NCI-H2107 treated with DMSO at 0.1 percent for 48 hours (cell line): Measurements from ENCODE around the gene RBP2.

Experiments
- DNase-seq: peaks from one replicate; lab custom pipeline; 2025; ENCODE audit not compliant: unreplicated experiment; lab: John Stamatoyannopoulos, UW

The RBP2 gene

DNA sequence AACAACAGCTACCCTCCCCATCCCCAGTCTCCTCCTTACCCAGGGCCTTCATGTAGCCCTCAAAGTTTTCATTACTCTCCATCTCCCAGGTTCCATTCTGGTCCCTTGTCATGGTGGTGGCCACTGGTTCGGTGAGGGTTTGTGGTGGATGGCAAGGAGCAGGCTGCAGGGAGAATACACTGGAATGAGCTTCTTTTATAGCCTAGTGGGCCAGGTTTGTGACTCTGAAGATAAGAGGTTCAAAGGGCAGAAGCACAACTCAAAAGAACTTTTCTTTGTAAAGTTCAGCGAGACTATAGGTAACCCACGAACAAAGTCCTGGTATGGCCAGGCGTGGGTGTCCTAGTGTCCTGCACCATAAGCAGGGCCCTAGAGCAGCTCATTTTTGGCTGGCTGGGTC lies at the start of gene RBP2:
Gene RBP2 (minus strand): TSS at position 169 of the 400 bp plus-strand sequence. CDS start 57 bp downstream, at position 112.
- no peak for DNase-seq

DNA sequence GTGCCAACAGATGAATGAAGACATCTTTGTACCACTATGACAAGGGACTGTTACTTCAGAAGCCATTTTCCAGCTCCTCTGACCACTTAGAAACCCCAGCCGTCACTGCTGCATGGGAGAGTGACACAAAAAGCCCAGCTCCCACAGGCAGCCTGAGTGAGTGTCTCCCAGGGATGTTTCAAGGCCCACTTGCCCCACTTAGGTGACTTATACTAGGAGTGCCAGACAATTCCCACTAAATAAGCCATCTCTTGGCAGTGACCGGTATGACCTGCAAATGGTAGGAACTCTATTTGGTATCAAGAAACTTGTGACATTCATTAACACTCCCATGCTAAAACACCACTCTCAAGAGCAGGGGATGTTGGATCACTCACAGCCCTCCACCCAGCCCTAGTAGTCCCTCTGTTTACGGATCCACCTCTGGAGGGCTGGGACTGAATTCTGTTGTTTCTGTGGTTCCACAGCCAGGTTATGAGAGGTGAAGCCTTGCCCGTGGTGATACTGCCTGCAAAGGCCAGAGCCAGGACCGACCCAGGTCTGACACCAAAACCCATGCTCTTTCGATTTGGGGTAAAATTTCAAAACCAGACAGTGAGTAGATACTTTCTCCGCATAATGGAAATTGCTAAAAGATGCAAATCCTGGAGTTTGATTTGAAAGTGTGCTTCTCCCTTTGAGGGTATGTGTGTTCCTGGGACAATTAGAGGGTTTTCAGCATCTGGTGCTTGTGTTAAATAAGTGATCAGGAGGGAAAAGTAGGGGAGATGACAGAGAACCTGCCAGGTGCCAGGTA lies 48.7 kb upstream of the RBP2 start:
- DNase-seq = no peak

DNA sequence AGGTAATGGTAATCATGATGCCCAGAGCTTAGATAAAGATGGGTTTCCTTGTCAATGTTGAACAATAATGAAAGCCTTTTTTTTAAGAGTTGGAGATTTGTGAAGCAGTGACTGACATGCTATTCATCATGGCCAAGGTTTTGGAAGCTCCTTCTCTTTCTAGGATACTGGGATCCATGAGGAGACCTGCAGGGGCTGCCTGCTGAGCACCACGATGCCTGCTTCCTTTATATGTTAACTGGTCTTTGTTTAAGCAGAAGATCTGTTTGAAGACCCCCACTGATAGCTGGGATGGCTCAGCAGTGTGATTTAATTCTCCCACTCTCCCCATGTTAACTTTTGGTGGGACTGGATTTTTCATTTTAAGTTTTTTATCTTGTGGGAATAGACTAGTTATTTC lies 47.4 kb upstream of the RBP2 start:
- no peak for DNase-seq

DNA sequence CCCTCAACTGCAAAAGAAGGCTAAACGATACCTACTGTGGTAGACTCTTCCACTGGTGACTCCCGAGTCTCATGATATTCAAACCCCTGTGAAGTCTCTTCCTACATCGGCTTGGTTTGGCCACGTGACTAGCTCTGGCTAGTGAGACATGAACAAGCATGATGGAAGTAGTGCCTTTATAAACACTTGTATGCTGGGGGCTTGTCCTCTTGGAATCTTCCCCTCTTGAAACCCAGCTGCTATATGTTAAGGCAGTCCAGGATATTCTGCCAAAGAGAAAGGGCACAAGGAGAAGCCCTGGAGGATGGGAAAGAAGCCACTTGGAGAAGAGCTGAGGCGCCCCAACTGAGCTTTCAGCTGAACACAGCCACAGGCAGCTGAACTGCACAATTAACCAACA lies 46.9 kb upstream of the RBP2 start:
- DNase-seq = no peak

DNA sequence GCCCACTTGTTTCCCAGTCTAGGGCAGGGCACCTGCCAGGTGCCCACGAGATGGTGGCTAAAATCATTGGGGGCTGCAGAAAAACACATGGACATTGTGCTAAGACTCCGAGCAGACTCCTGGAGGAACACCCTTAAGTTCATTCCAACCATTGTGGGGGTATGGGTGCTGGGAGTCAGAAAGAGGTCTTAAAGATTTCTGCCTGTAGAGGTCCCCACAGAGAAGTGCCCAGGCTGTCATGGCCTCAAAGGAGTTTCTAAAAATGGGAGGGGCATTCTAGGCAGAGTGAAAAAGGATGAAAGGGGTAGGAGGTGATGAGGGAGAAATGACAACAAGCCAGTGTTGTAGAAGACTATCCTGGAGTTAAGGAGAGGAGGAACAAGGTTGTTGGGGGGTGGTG lies 46.1 kb upstream of the RBP2 start:
- DNase-seq = no peak

DNA sequence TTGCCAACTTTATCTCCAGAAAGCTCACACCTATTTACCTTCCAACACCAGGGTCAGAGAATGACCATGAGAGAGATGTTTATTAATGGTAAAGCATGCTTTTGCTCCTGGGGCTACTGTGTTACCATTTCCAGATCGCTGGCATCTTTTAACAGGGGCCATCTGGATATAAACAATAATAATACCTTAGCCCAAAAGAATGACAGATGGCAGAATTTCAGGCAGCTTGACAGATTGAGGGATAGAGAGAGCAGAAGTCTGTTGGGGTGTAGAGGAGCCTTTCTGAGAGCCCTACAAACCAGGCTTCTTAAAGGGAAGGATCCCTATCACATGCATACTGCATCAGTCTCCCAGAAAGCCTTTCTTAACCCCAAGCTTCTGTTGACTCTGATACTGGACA lies 45.5 kb upstream of the RBP2 start:
- no peak for DNase-seq

DNA sequence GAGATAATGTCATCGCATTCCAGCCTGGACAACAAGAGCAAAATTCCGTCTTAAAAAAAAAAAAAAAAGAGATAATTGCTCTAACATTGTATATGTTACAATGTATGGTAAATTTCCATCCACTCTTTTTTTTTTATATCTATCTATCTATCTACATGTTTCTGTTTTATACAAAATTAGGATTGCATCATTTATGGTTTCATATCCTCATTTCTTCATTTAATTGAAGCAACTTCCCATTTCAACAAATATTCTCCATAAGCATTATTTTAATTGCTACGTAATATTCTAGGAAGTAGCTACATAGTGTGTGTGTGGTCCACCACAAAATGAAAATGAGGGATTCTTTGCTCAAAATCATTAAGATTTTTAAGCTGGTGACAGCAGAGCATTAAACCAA lies 44.8 kb upstream of the RBP2 start:
- no peak for DNase-seq

DNA sequence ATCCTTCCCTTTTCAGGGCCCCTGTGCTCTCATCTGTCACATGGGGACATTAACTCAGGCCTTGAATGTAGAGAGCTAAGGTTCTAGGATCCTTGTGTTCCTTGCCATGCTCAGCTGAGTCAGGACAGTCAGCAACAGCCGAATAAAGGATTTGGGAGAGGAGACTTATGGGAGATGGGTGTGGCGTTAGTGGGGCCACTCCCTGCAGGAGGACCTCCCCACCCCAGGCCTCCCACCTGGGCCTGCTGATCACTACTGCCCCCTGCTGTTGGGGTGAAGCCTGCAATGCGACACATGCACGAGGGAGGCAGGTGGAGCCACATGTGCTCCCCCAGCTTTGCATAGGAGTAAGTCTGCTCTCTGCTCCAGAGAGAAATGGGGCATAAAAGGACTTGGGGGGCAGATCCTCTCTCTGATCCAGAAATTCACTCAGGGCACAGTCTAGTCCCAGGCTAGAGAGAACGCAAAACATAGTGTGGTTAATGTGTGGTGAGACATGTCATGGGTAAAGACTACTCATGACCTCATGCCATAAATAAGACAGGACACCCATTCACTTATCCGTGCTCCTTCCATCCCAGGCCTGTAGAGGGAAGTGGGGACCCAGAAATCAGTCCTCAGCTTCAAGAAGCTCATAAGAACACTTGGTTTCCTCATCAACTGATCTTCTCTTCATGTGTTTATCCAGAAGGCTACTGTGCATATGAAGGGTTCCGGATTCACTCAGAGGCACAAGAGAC lies 43.9 kb upstream of the RBP2 start:
- peak; percentile 36 for DNase-seq

DNA sequence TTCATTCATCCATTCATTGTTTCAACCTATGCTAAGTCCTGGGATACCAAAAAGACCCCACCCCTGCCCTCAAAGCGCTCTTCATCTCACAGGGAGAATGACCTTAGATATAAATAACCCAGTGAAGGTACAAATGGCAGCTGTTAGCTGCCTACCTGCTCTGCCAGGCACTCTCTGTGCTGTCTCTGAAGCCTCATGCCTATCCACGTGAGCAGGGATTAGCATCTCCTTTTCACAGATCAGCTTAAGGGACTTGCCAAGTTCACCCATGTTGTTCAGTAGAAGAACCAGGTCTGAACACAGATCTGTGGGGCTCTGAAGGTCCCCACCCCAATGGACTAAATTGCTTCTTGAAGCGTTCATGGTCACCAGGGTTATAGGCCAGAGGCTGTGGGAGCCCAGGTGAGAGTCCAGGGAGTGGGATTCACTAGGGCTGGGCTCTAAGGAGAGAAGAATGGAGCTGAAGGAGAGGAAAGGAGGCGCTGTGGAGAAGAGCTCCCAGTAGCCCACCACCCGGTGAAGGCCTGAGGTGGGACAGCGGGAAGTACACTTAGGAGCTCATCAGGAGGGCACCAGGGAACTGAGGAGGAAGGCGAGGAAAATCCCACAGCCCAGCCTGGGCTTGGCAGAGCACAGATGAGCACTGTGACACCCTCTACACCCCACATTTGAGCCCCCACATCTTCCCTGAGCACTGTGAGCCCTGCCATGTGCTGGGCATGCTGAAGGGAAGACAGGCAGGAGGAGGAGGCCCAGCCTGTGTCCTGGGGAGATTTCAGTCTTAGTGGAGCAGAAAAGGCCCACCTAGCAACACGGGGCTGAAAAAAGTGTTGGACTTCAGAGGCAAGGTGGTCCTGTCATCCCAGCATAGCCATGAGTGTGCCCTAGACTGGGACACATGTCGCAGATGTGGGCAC lies 42.9 kb upstream of the RBP2 start:
- DNase-seq = no peak

DNA sequence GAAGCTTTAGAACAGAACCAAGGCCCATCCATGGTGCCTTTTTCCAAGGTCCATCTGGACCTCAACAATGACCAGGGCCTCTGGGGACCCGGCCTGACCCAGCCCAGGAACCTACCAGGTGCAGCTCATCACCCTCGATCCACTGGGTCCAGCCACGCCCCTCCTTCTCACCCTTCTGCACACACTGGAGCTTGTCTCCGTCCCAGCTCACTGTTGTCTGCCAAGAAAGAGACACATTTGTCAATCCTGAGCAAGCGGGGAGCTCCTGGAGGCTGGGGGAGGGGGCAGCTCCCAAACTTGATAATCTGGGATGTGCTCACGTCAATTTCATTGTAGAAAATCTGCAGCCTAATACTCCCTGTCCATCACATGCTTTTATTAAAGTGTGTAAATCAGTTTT lies 42.0 kb upstream of the RBP2 start:
- DNase-seq = no peak

DNA sequence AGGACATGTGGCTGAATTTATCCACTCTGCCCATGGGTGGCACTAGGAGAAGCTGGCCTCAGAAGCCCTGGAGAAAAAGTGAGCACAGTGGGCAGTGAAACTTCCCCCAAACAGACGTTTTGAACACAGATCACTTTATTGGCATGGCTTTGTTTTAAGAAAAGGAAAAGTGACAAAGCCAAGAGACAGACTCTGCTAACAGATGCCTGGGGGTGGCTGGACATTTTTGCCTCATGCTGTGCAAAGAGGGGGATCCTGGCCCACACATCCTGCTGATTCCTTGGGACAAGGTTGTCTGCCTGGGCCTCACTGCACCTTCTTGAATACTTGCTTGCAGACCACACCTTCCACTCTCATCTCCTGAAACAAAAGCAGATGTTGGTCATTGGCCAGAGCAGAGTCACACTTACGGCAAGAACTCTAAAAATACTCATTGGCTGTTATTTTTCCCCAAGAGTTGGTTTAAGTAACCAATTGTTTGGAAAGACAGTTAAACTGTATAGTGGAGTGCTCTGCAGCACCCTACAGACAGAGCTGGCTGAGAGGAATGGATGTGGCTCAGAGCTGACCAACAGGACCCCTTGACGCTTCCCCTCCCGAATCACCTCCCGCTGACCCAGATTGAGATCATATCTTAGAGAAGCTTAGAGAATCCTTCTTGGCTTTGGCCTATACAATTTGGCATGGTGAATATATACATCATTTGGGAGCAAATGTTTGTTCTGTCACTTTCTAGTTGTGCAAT lies 41.2 kb upstream of the RBP2 start:
- DNase-seq = no peak

DNA sequence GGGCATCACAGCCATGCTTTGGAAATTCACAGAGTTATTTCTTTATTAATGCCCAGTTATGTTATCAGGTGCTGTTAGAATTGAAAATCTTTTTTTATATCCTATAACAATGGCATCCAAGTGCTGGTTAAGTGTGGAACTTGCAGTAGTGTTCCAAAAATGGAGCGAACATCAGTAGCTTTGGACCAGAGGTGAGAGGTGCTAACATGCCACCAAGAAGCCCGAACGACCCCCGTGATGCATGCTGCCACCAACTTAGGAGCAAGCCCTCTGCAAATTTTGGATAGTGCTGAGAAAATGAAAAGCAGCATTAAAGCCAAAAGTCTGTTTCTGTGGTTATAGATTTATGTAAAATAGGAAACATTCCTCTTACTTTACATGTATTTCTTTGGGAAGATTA lies 38.4 kb upstream of the RBP2 start:
- no peak for DNase-seq

DNA sequence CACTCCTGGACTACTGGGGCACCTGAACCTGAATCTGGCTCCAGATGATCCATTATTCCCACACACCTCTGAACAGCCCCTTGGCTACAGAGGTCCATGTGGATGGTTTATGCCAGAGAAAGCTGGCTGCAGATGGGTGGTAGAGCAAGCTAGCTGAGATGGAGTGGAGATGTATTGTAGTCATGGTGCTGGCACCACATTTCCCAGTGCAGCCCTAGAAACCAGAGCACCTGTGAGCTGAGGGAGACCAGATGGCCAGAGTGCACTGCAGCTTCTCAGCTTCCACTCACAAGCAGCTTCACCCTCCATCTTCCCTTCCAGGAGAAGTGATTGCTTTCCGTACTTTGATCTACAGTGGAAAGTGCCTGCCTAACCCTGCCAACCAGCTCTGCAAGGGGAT lies 33.3 kb upstream of the RBP2 start:
- DNase-seq = peak; percentile 35

DNA sequence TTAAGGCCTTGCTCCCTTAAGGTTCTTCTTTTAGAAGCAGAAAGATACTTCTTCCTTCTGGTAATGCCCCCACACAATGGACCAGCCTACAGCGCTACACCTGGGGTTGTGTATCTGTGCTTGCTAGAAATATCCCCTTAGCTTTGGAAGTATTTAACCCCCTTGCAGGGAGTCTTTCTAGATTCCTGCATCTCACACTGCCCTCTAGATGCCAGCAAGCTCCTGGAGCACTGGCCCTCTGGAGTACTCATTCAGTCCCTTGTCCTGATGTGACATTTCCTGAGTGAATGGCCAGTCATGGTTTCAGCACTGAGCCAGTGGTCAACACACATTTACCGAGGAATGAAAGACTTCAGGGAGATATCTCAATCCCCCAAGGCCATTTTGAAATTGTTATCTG lies 30.4 kb upstream of the RBP2 start:
- DNase-seq = no peak

DNA sequence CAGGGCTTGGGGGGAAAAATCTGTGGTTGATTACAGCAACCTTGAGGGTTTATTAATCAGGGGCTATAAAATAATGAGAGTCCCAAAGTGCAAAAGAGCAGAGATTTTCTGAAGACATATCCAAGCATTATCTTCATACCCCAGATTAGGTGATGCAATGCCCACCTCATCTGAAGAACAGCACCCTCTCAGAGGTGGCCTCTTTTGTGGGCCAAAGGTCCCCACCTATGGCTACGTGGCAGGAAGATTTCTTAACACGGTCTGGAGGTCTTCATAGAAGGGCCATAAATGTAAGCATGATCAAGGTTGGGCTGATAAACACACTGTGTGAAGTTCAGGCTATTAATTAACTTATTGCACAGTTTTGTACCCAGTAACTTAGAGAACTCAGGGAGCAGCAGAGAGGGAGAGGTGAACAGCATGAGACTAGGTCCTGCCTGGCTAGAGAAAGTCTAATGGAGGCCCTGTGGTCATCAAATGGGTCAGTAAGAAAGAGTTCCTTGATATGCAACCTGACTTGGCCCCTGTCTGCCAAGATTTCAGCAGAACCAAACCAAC lies 29.6 kb upstream of the RBP2 start:
- no peak for DNase-seq

DNA sequence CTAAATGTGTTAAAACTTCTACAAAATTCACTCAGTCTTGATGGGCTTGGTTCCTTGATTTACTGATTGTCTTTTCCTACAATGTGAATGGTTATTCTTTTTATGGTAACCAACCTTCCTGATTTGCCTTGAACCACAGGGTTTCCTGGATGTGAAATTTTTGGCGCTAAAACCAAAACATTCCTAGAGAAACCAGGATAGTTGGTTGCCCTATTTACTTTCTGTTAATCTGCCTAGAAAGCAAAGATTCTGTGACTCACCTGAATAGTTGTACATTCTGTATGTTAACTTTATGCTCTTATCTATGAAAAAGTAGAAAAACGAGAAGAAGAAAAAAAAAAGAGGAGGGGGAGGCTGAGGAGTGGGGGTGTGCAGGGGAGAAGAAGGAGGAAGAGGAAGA lies 23.2 kb upstream of the RBP2 start:
- DNase-seq = no peak

DNA sequence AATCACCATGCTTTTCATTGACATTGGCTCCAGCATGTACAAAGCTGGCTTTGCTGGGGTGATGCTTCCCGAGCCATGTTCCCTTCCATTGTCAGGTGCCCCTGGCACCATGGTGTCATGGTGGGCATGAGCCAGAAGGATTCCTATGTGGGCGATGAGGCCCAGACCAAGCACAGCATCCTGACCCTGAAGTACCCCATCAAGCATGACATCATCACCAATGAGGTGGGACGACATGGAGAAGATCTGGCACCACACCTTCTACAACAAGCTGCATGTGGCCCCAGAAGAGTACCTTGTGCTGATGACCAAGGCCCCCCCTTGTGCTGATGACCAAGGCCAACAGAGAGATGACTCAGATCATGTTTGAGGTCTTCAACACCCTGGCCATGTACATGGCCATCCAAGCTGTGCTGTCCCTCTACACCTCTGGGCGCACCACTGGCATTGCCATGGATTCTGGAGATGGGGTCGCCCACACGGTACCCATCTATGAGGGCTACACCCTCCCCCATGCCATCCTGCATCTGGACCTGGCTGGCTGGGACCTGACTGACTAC lies 17.6 kb upstream of the RBP2 start:
- DNase-seq = no peak

DNA sequence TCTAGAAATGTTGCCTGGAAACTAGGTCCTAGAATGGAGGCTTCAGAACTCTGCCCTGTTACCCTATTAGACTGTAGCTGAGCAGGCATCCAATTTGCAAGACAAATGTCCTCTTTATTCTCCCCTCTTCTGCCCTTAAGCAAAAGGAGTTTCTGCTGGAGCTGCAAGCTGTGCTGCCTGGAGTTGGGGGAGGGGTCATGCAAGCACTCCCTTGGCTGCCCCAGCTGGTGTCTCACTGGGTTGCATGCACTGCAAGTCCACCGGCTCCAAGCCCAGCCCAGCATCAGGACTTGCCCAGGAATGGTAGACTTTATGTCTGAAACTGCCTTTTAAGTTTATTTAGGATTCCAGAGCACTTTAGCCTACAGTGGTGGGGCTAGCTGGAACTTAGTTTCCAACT lies 15.7 kb upstream of the RBP2 start:
- peak; percentile 81 for DNase-seq

DNA sequence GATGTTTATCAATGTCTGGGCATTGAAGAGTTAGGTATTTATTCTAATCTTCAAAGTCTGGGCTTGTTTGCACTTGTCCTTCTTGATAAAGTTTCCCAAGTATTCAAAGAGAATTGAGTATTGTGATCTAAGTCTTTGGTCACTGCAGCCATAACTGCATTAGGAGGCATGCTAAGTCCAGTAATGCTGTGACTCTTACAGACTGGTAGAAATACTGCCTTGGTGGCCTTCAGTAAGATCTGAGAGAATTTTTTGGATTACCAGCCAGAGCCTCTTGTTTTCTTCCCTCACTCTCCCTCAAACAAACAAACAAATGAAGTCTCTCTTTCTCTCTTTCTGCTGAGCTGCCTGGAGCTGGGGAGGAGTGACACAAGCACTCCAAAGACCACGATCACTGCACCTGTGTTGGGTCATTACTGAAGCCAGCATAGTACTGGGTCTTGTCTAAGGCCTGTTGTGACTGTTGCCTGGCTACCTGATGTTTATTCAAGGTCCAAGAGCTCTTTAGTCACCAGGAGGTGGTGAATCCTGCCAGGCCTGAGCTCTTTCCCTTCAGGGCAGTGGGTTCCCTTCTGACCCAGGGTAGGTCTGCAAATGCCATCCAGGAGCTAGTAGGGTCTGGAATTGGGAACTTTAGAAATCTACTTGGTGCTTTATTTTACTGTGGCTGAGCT lies 14.8 kb upstream of the RBP2 start:
- DNase-seq = peak; percentile 96

DNA sequence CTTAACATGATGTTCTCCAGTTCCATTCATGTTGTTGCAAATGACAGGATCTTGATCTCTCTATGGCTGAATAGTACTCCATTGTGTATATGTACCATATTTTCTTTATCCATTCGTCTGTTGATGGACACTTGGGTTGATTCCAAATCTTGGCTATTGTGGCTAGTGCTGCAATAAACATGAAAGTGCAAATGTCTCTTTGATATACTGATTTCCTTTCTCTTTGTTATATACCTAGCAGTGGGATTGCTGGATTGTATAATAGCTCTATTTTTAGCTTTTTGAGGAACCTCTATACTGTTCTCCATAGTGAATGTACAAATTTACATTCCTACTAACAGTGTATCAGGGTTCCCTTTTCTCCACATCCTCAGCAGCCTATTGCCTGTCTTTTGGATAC lies 5.9 kb upstream of the RBP2 start:
- DNase-seq = no peak
